ENCODE data around the gene TRIM54. TPM values are rescaled to one million over a fixed set of nuclear protein-coding genes. Genes with fewer than 3 reads are reported as not detected.

Gene TRIM54
- total and polyA plus RNA-seq, 2 of the 8 experiments (the other 6 are each of a cell fraction or from before 2014, with no cell fraction given), result 3.9 to 5.8 TPM

DNA sequence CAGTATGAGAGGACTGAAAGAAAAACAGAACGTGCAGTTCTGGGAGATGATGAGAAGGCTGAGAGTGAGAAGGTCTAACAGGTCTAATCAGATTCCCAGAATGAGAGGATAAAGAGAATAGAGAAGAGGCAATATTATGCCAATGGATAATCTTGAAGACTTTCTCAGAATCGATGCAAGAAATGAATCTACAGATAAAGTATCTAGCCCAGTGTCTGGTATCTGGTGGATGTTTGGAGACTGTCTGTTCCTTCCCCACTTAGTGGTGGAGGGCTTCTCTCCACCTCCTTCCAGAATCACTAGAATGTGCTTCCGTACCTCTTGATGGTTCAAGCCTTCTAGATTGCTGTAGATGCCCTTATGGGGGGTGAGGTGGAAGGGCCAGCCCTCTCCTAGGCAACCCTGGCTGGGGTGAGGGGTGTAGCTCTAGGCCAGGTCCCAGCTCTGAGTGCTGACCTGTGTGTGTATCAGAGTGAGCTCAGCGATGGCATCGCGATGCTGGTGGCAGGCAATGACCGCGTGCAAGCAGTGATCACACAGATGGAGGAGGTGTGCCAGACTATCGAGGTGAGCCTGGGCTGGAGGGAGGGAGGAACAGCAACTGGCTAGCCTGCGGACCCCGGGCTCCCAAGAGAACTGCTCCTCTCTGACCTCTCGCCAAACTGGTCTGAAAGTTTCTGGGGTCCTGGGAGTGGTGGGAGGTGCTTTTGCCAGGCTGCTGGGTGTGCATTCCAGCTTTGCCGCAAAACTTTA, 22.4 kb downstream of the TRIM54 start:
- Histone ChIP-seq H3K4ac (replicated peaks; ENCODE audit: insufficient read length, low read depth, low read length) (no peak overlapping the region), H3K14ac (ENCODE audit: insufficient read length) (no peak overlapping the region), H3K4me3 (ENCODE audit: extremely low read depth in 1 of 4, insufficient read depth in 2 of 4, low read depth in 3 of 4, low read length in 4 of 4) (no peak overlapping the region), H3K23ac (ENCODE audit: insufficient read length) (no peak overlapping the region), H3K4me2 (ENCODE audit: insufficient read depth in 1 of 2, low read depth in 2 of 2, low read length in 2 of 2) (no peak overlapping the region), H3K18ac (ENCODE audit: extremely low read depth, low read length) (no peak overlapping the region), H4K20me1 (replicated peaks in 1 of 2; ENCODE audit: control insufficient read depth in 1 of 2, insufficient read depth in 2 of 2, low read length in 2 of 2) (peaks cover 4 to 11% of the 10 kb centered on the region in 2 experiments), H3K79me1 (ENCODE audit: low read depth, low read length) (no peaks in the 10 kb centered on the region), H2BK15ac (ENCODE audit: low read length) (0 out of 2 replicates have a peak overlapping the region, but pooled peaks have one; percentile 61), H2BK5ac (ENCODE audit: low read depth, low read length) (no peak overlapping the region), H2BK20ac (ENCODE audit: low read length) (no peak overlapping the region; the same call in 1 of the 2 replicates), H3K27ac (ENCODE audit: low read depth, low read length) (no peak overlapping the region), H4K8ac (ENCODE audit: extremely low read depth, insufficient read depth, low read length) (no peak overlapping the region), H3K23me2 (ENCODE audit: low read depth, low read length) (peaks cover 8% of the 10 kb centered on the region; the same call in 1 of the 2 replicates), H3K27me3 (replicated peaks in 1 of 4; ENCODE audit: control insufficient read depth in 3 of 4, extremely low read depth in 1 of 4, insufficient read depth in 3 of 4, low read length in 3 of 4) (peaks cover 29 to 41% (median 39%) of the 10 kb centered on the region in 4 experiments), H4K5ac (ENCODE audit: insufficient read length, low read depth, low read length) (no peak overlapping the region), H2AFZ (ENCODE audit: low read length) (no peak overlapping the region), H3K4me1 (replicated peaks in 1 of 4; ENCODE audit: control insufficient read depth in 3 of 4, insufficient read depth in 4 of 4, low read length in 3 of 4) (peaks cover 0 to 28% (median 14%) of the 10 kb centered on the region in 4 experiments; a peak in 5 of 7 replicates), H2AK5ac (ENCODE audit: low read depth, low read length) (peak overlapping the region; percentile 65; the same call in 1 of the 2 replicates), H3K9me3 (ENCODE audit: insufficient read depth in 2 of 2, low read depth in 1 of 2, low read length in 1 of 2) (no peaks in the 10 kb centered on the region; a peak in 1 of 4 replicates), H2BK12ac (ENCODE audit: low read depth, low read length) (0 out of 2 replicates have a peak overlapping the region, but pooled peaks have one; percentile 68), H3K9ac (replicated peaks in 1 of 4; ENCODE audit: extremely low read depth in 1 of 4, low read depth in 3 of 4, low read length in 3 of 4) (no peak overlapping the region), H4K91ac (replicated peaks; ENCODE audit: insufficient read length, low read length) (no peak overlapping the region), H3K79me2 (ENCODE audit: control insufficient read depth in 1 of 2, insufficient read depth in 2 of 2, low read length in 2 of 2) (no peaks in the 10 kb centered on the region), H3K36me3 (ENCODE audit: control insufficient read depth in 2 of 4, insufficient read depth in 4 of 4, low read length in 3 of 4) (peaks cover 0 to 2% (median 0%) of the 10 kb centered on the region in 4 experiments; a peak in 1 of 8 replicates), H3K56ac (replicated peaks; ENCODE audit: insufficient read length, low read depth, low read length) (no peak overlapping the region), H2BK120ac (replicated peaks; ENCODE audit: low read depth, low read length) (no peak overlapping the region)
- WGBS, 2 experiments (ENCODE audit: extremely low coverage in 1 of 2, insufficient coverage in 1 of 2, insufficient read length in 1 of 2, insufficient replicate concordance in 2 of 2, low coverage in 1 of 2, low lambda C conversion rate in 2 of 2, missing lambda C conversion rate in 1 of 2), result 94% methylated on average over 13 of the region's 13 CpGs; no CpG with 5 or more reads in 1 of the 2 experiments
- FAIRE-seq (no peak), DNase-seq (ENCODE audit: low read depth in 1 of 2, low spot score in 2 of 2) (no peak)
- ChIA-PET CTCF (ENCODE audit: partially characterized antibody) (interaction anchor here (0.7 to 12.3 kb wide), 13 partner anchors 8 to 205 kb away, joined by 3 to 413 read pairs (median 7); partner anchors contain the start of genes DNAJC5G, MPV17, SLC30A3 and TRIM54), POLR2A (ENCODE audit: partially characterized antibody) (interaction anchor here (0.8 to 8.8 kb wide), 7 partner anchors 10 to 88 kb away, joined by 3 to 105 read pairs (median 5); partner anchors contain the start of genes CAD and MPV17)

All from H1 (cell line).